Ovary (tissue), 9 donors: ENCODE data around the gene CCNG2. TPM values are rescaled to one million over a fixed set of nuclear protein-coding genes. Genes with fewer than 3 reads are reported as not detected.
A peak's percentile ranks its signal among the peaks of the same experiment; 100 is the strongest.

Experiments used
- DNase-seq, 5 donors: peaks; one replicate each; pipeline ENCODE4 v3.0.0-alpha.2; 2019 to 2020
- H3K27ac ChIP-seq, 2 donors: fragments of 200-600 bp; one replicate each; pipeline versions ENCODE4 v1.5.1 to v1.8.0; 2019 to 2022
- H3K27me3 ChIP-seq: fragments of 200-600 bp; one replicate; pipeline ENCODE4 v1.8.0; 2022
- H3K36me3 ChIP-seq: fragments of 200-600 bp; sonication (generic); one replicate; pipeline ENCODE4 v1.5.1; 2019
- H3K4me1 ChIP-seq: one replicate; pipeline ENCODE4 v1.8.1; 2013; ENCODE audit warnings: mild to moderate bottlenecking, moderate library complexity; ENCODE audit not compliant: insufficient read depth
- H3K4me3 ChIP-seq: fragments of 200-600 bp; sonication (generic); one replicate; pipeline ENCODE4 v1.5.1; 2017
- H3K9me3 ChIP-seq, 2 donors: fragments of 200-600 bp in 1 of 2; sonication (generic) in 1 of 2; one replicate each; pipeline versions ENCODE4 v1.5.1 to v1.8.1; 2013 to 2019; ENCODE audit warnings: mild to moderate bottlenecking in 1 of 2, moderate library complexity in 1 of 2
- EP300 ChIP-seq: sonication (generic); formaldehyde crosslinking; IDR thresholded peaks from one replicate; pipeline ENCODE4 v1.6.1; 2017; ENCODE audit warnings: antibody characterized with exemption
- POLR2A ChIP-seq: fragments of 450-650 bp; IDR thresholded peaks from one replicate; pipeline ENCODE4 v1.6.1; 2017; ENCODE audit warnings: antibody characterized with exemption, mild to moderate bottlenecking, moderate library complexity
- WGBS, 3 donors: extraction: QIAGEN DNeasy Blood & Tissue Kit in 1 of 3; methylation state at CpG; one replicate each; pipeline versions ENCODE4 v1.1.5 to v1.1.7; 2013 to 2017; 5-methylcytosine and 5-hydroxymethylcytosine counted together
- intact Hi-C, 4 donors: fragments of 100-400 bp; cut with DNase I; formaldehyde crosslinking; loops; one replicate each; pipeline versions ENCODE4 v1.11.0 to v1.15.1; 2022 to 2023
- polyA plus RNA-seq, 2 donors: library from polyadenylated mRNA; stranded (reverse); fragments of 200-250 nt in 1 of 2; fragments of 350-450 nt in 1 of 2; fragmentation: Illumina TruSeq in 1 of 2; extraction: RNeasy Lipid Tissue Mini Kit (QIAGEN cat#74804) in 1 of 2; gene quantifications; one replicate each; pipeline ENCODE4 v1.2.3, GENCODE V29; 2013 to 2014
- total RNA-seq, 7 donors: library from RNA; depleted of rRNA in 2 of 7; stranded (reverse); fragments of >200 nt in 2 of 7; fragmentation: NEBNext Ultra II Directional in 3 of 7; extraction: Animal tissue kit (Norgen Biotek cat#: 25700) in 3 of 7; gene quantifications; one replicate each; pipeline versions ENCODE4 v1.1.0 to v1.2.4, GENCODE V29; 2016 to 2023
- TF ChIP-seq, protein P1 (sequence below), 3 donors: fragments of 450-650 bp in 2 of 3; fragments of 200-600 bp in 1 of 3; IDR thresholded peaks; one replicate each; pipeline versions ENCODE4 v1.5.1 to v1.8.0; 2016 to 2022; ENCODE audit warnings: antibody characterized with exemption in 3 of 3, mild to moderate bottlenecking in 1 of 3
- donor health status: DM: no; HTN: no; CAD: no; lungs with moderate emphysema.
- donor health status: DM: no; HTN: no; CAD: no.
- donor health status: Bipolar disorder and iron deficiency.
- donor health status: DM: yes; HTN: yes; CAD: no.
- donor health status: DM: no; HTN: no; CAD: no.
- donor health status: DM: yes; HTN: yes; CAD: no.

The CCNG2 gene
- total and polyA plus RNA-seq, 9 donors = 9.9 to 44.9 (median 22.7) TPM

DNA sequence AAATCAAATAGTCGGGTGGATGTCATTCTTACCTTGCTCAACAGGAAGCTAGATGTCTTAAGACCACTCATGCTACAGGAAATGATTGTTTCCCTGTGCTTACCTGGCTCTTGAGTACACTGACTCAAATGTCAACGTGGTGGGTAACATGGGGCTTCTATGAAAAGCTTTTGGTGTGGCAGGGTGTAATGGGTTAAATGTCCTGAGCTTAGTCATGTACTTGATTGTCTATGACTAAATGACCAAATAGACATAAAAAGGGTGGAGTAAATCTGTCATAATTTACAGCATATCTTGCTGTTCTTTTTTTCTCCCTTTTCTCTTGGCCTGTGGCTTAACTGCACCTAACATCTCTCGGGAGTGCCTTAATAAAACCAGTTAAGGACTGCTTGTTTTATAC is 44.9 kb downstream of the CCNG2 start:
- Histone ChIP-seq H3K27me3 (no peaks in the 10 kb centered on the region), H3K4me1 (no peaks in the 10 kb centered on the region), H3K4me3 (no peak overlapping the region), H3K27ac (no peak overlapping the region), H3K9me3 (no peaks in the 10 kb centered on the region), H3K36me3 (no peaks in the 10 kb centered on the region)
- no peak for DNase-seq
- WGBS, 3 donors = 79 to 91% (median 85%) methylated on average over 3 of the region's 3 CpGs
- intact Hi-C loops = loop anchor here in 3 of 4 donors (5.0 to 10.0 kb wide), 3 partner anchors 105 to 690 kb away; no protein-coding TSS in a partner anchor
- TF ChIP-seq POLR2A = no peak
- no peak for TF ChIP-seq EP300
- TF ChIP-seq, protein P1, sequence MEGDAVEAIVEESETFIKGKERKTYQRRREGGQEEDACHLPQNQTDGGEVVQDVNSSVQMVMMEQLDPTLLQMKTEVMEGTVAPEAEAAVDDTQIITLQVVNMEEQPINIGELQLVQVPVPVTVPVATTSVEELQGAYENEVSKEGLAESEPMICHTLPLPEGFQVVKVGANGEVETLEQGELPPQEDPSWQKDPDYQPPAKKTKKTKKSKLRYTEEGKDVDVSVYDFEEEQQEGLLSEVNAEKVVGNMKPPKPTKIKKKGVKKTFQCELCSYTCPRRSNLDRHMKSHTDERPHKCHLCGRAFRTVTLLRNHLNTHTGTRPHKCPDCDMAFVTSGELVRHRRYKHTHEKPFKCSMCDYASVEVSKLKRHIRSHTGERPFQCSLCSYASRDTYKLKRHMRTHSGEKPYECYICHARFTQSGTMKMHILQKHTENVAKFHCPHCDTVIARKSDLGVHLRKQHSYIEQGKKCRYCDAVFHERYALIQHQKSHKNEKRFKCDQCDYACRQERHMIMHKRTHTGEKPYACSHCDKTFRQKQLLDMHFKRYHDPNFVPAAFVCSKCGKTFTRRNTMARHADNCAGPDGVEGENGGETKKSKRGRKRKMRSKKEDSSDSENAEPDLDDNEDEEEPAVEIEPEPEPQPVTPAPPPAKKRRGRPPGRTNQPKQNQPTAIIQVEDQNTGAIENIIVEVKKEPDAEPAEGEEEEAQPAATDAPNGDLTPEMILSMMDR (IDR thresholded peaks at IDR 0.05) = no peak

DNA sequence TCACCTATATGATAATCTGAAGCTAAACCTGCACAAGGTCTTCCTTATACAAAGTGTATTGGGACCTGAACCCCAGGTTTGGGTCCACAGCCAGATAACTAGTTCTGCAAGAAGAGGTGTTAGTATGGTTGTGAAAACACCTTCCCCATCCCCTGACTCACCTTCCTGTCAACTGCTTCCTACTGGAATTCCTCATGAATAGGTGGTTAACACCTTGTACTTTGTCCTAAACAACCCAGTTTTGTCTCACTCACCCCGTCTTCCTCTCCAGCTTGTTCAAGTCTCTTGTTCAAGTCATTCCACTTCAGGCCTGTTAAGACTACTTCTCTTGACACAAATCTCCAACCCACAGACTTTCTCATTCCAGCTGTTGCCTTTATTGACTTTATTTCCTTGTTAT is 45.5 kb downstream of the CCNG2 start:
- H3K27ac ChIP-seq = no peak overlapping the region
- no peak overlapping the region for H3K4me3 ChIP-seq
- DNase-seq = no peak
- no peak for TF ChIP-seq POLR2A
- TF ChIP-seq EP300 = no peak
- TF ChIP-seq, protein P1 (IDR thresholded peaks at IDR 0.05) = no peak
- H3K9me3 ChIP-seq = no peaks in the 10 kb centered on the region
- 82 to 91% (median 85%) methylated on average over 1 of the region's 1 CpG for WGBS, 3 donors
- H3K36me3 ChIP-seq = no peaks in the 10 kb centered on the region
- intact Hi-C loops = loop anchor here in 3 of 4 donors (5.0 to 10.0 kb wide), 3 partner anchors 105 to 690 kb away; no protein-coding TSS in a partner anchor
- no peaks in the 10 kb centered on the region for H3K4me1 ChIP-seq
- no peaks in the 10 kb centered on the region for H3K27me3 ChIP-seq

DNA sequence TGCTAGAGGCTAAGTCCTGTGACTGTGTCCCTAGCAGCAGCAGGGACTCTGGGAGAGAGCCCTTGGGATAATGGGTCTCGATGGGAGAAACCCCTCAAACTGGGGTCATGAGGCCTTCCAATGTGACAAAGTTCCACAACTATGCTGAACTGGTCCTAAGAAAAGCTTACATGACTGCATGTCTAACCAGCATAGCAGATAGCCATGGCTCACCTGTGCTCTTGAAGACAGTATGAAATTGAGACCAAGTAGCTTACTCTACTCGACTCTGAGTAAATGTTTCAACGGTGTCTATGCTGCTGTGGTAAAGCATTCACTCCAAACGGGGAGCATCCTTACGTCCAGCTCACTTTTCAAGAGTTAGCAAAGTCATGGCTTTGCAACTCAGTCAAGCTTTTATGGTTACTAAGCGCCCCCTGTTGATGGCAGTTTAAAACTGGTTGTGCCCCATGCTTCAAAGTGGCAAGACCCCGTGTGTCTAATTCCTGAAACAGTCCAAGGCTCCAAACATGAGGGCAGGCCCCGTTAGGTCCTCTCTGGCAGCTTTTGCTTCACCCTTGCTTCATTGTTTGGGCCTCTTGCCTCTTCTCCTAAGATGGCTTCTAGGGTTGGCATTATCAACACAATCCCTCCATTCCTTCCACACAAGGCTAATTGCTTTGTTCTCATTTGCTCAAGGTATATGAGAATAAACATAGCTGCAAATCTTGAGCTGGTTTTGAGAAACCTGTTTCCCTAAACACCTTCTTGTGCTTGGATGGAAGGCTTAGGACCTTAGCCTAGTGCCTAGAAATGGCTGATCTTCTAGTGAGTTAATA is 46.6 kb downstream of the CCNG2 start:
- Histone ChIP-seq H3K4me1 (no peaks in the 10 kb centered on the region), H3K4me3 (no peak overlapping the region), H3K27me3 (no peaks in the 10 kb centered on the region), H3K27ac (no peak overlapping the region), H3K36me3 (no peaks in the 10 kb centered on the region), H3K9me3 (no peaks in the 10 kb centered on the region)
- peak; percentile 46 to 66 (median 48) for DNase-seq
- intact Hi-C loops = loop anchor here in 3 of 4 donors (5.0 to 10.0 kb wide), 3 partner anchors 106 to 691 kb away; no protein-coding TSS in a partner anchor
- TF ChIP-seq POLR2A = no peak
- TF ChIP-seq, protein P1 (IDR thresholded peaks at IDR 0.05) = peak; percentile 28 to 69 (median 57)
- WGBS, 3 donors = 14 to 22% (median 14%) methylated on average over 8 of the region's 8 CpGs

DNA sequence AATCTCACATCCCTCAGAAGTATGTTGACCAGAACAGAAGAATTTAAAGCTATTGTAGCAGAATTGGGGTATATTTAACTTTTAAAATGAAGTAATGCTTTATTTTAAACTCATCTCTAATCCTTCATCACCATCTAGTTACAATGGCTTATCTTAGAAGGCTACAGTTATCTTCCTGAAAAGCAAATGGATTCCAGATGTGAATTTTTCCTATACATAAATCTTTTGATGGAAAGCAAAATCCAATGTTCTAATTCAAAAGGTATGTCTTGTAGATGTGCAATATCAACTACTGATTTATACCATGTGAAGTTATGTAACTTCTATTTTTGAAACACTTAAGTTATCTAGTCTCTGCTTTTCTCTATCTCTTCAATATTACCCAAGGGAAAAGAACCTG is 47.6 kb downstream of the CCNG2 start:
- H3K27ac ChIP-seq = no peak overlapping the region
- H3K4me1 ChIP-seq = no peaks in the 10 kb centered on the region
- DNase-seq = no peak
- H3K36me3 ChIP-seq = no peaks in the 10 kb centered on the region
- no peaks in the 10 kb centered on the region for H3K27me3 ChIP-seq
- H3K9me3 ChIP-seq = no peaks in the 10 kb centered on the region
- no peak overlapping the region for H3K4me3 ChIP-seq
- TF ChIP-seq POLR2A (no peak), EP300 (no peak)
- TF ChIP-seq, protein P1 (IDR thresholded peaks at IDR 0.05) = no peak
- intact Hi-C loops = loop anchor here in 3 of 4 donors (5.0 to 10.0 kb wide), 4 partner anchors 107 to 957 kb away; no protein-coding TSS in a partner anchor
